ENCODE results near the gene TESMIN.

The TESMIN gene

DNA sequence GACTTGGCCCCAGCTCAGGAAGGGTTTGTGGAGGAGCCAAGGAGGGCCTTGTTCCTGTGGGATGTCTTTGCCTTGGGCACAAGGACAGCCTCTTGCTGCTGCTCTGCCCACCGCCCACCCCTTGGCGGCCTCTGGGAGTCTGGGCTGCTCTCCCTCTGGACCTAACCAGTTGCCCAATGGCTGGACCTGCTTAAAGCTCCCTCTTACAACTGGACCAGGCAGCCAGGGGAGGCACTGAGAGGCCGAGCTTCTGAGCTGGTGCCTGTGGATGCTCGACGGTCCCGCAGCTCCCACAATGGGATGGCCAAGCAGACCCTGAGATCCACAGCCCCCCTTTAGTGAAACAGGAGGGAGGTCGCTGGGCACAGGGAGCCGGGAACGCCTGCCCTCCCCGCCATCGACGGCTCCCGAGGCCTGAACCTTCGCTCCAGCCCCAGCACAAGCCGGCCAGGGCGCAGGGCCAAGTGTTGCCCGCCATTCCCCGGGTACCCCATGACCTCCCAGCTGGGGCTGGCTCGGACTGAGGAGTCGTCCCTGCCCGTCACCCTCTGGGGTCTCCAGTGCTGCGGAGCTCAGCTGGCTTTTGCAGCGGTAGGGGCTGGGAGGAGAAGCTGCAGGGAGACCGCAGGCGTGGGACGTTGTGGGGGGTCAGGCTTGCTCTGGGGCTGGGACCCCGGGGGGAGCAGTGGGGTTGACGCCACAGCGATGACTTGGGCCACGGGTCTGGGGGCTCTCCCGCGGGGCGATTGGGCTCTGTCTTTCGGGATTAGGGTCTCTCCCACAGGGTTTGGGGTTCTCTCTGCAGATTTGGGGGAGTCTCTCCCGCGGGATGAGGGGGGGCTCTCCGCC, 67.6 kb downstream of the TESMIN start:
- DNase-seq (ENCODE audit: low read depth) = no peak

DNA sequence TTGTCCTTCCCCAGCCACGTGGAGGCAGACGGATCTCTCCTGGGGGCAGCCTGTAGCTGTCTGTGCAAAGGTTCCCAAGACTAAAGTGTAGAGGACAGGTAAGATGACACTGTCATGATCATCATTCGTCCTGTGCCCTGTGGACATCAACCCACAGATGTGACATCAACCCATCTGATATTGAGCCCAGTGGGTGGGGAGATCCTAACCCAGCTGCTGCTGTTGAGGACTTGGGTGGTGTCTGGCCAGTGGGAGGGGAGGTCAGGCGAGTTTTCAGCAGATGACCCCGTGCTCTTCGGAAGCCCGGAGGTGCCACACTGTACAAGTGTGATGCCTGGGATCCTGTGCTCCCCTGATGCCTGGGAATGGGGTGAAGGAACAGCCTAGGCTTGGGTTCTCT, 68.2 kb downstream of the TESMIN start:
- no peak for DNase-seq (ENCODE audit: low read depth)

DNA sequence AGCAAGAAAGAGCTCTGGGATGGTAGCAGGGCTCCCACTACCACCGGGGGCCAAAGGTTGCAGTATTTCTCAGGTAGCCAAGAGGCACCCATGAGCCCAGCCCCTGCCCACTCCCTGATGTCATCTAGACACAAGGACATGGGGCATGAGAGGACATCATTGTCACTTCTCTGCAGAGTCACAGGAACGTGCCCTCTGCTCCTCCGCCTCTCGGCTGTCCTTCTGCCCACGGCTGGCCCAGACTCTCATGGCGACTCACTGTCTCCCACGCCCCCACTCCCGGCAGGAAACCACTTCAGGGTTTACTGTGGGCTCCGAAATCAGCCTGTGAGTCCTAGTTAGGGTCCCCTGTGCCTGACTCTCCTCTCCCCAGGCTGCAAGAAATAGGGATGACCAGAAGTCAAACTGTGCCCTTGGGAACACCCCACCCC, 68.8 kb downstream of the TESMIN start:
- DNase-seq (ENCODE audit: low read depth) = no peak

DNA sequence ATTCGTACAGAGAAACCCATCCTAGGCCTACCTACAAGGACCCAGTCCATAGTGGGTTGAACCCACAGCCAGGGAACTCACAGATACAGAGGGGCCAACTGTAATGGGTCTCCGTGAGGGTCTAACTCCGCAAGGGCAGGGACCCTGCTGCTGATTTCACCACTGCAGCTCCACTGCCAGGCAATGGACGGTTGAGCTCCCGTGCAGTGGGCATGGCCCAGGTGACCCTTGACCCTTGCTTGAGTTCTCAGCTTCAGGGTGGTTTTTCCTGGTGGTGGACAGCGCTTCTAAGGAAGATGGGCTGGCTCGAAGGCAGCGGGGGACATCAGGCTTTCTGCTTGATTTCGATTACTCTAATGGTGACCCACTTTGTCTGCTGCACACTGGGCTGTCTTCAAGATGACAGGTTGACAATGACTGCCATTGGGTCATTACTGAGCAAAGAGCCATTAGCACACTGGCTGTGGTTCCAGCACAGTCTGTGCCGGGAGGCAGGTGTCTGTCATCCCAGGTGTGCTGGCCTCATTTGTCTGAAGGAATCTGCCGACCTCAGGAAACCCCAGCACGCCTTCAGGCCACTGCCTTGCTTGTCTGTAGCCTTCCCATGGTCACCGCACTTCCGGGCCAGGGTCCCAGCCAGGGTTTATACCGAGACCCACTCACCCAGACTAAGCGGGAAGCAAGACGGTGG, 70.6 kb downstream of the TESMIN start:
- no peak for DNase-seq (ENCODE audit: low read depth)

DNA sequence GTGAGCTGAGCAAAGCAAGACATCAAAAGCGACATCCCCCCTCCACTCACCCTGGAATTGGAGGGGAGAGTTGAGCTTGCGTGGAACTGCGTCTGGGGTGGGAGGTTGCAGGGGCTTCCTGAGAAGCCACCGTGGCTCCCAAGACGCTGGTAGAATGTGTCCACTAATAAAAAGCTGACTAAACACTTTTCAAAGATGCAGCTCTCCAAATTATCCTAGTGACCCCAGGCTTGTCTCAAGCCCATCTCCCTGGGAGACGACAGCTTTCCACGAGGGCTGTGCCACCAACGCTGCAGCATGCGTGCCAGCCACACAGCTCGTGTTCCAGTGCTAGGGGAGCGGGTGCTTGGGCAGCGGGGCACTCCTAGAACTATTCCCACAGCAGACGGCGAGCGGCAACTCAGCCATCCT, 73.3 kb downstream of the TESMIN start:
- no peak for DNase-seq (ENCODE audit: low read depth)

DNA sequence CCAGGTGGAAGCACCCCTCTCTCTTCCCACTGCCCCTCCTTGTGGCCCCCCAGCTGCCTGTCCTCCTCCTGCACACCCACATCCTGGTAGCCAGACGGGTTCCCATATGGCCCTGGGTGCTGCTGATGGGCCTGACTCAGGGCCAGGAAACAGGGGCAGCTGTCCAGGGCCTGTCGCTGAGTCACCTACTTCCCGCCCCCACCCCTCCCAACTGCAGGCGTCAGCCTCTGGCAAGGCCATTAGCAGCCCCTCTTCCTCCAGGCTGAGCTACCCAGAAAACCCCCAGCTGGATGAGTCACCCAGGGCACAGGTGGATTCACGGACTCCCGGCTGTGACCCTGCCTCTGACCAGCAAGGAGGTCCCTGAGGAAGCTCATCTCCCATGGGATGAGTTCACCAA, 73.9 kb downstream of the TESMIN start:
- no peak for DNase-seq (ENCODE audit: low read depth)

DNA sequence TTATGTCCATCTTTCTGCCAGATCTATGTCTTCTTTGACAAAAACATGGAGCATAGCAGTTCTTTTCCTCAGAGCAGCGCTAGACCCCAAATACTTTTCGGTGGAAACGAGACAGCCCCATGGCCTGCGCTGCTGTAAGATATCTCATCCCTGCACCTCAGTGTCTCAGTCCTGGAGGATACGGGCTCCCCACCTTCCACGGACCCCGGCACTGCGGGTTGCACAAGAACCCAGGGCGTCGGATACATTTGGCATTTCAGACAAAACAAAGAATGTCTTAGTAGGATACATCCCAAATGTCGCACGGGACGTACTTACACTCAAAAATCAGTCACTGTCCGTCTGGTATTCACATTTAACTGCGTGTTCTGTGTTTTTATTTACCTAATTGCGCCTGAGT, 76.9 kb downstream of the TESMIN start:
- no peak for DNase-seq (ENCODE audit: low read depth)

DNA sequence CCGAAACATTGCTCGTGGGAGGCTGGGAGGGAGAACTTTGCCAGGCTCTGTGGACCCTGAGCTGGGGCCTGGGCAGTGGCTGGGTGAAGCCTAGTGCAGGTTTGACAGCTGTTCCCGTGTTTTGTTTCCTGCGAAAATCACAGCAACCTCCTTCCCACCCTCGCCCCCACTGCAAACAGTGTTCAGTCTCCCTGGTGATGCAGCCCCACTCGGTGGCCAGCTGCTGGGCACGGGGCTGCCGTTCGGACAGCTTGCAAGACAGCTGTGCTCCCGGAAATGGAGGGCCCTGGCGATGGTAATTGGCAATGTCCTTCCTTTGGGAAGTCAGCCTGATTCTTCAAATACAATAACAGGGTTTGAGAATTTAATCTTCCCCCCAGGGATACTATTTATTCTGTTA, 77.3 kb downstream of the TESMIN start:
- no peak for DNase-seq (ENCODE audit: low read depth)

DNA sequence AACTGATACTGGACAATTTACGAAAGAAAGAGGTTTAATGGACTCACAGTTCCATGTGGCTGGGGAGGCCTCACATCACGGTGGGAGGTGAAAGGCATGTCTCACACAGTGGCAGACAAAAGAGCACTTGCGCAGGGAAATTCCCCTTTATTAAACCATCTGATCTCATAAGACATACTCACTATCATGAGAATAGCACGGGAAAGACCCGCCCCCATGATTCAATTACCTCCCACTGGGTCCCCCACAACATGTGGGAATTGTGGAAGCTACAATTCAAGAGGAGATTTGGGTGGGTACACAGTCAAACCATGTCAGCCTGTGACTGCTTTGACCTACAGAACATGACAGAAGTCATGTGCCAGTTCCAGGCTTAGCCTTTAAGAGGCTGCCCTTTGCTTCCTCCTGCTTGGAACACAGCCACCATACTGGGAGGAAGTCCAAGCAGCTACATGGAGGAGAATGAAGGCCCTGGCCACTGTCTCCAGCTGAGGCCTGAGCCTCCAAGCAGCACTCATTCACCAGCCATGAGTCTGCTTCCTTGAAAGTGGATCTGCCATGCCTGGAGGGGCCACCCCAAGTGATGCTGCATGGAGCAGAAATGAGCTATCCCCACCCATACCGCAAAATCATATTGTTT, 77.9 kb downstream of the TESMIN start:
- no peak for DNase-seq (ENCODE audit: low read depth)

DNA sequence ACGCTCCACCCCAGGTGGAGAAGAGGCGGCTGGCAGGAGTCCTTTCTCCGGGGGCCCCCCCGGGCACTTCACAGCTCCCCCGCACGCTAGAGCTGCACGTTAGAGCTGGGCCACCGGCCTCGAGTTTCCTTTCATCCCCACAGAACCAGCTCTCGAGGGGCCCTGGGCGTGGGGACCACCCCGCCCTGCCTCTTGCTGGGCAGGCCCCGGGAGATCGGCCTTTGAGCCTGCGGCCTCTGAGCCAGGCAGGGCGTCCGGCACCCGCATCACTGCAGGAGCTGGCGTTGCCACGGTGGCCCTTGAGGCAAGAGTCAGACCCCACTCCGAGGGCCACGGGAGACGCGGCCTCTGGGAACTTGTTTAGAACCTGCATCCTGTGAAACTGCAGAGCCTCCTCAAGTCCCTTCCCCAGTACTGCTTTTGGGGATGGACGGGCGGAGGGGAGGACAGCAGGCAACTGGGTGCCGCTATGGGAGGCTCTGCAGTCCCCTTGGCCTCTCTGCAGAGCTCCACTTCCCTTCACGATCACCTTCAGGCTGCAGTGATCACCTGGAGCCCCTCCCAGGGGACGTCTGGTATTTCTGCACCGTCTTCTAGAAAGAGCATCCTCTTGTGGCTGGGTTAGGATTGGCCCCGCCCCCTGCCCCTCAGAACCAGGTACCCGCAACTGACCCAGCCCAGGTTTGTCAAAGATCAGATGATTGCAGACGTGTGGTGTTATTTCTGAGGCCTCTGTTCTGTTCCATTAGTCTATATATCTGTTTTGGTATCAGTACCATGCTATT, 80.9 kb downstream of the TESMIN start:
- DNase-seq (ENCODE audit: low read depth) = no peak

DNA sequence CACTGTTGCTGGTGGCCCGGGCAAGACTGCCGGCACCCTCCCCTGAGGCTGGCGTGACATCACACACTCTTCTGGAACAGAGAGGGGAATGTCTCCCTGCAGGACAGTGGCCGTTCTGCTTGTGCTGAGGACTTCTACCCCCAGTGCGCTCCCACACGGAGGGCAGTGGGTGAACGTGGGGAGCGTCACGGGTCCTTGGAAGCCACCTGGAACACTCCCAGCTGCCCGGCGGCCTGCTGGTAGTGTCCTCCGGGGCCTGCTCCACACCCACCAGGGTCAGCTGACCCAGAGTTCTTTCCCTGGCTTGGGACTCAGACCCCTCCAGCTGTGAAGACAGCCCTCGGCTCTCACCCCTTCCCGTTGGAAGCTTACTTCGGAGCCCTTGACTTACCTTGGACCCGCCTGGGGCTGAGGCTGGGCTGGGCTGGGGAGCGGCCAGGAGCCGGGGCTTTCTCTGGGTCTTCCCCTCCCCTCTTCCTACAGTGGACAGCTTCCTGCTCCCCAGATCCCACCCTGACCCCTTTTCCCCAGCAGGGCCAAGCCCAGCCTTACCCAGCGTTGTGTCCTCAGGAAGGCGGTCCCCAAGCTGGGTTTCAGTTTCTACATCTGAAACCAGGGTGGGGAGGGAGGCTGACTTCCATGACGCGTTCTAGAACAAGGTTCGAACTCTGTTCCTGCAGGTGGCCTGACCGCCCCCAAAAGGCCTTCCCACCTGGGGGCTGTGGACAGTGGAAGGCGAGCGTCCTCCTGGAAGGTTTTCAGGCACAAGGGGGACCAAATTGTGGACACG, 81.8 kb downstream of the TESMIN start:
- DNase-seq (ENCODE audit: low read depth) = no peak

DNA sequence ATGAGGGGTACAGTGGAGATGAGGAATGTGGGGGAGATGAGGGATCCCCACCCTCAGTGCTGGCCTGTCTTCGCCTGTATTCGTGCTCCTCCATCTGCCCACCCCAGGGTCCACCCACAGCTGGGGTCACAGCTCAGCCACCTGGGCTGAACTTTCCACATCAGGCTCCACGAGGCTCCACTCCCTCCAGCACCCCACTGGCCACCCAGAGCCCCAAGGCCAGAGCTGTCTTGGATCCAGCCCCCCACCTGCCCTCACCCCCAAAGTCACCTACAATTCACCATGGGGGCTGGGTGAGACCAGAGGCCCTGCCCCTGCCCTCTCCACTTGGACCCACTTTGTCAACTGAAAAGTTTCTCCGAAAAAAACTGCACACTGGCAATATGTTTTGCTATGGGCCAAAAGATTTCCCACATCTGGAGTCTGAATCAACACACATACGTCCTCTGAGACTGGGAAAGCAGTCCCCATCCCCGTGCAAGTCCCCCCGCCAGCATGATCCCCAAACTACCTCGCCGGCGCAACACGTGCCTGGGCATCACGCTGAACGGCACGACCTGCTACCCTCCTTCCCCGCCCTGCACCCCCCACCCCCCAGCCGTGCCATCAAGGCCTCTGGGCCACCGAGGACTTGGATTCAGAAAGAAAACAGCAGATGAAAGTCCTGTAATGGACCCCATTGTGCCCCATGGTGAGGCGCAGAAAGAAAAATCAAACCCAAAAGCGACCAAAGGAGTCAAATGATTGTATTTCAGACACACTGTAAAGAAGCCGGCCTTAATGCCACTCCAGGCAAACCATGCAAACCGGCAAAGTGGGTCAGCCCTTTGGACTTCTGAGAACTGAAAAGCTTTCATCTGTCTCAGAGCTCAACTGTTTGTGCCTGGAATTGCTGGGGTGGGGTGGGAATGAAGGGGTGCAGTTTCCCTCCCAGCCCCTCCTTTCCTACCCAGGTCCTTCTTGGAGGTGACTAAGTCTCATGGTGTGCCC, 83.5 kb downstream of the TESMIN start:
- no peak for DNase-seq (ENCODE audit: low read depth)

DNA sequence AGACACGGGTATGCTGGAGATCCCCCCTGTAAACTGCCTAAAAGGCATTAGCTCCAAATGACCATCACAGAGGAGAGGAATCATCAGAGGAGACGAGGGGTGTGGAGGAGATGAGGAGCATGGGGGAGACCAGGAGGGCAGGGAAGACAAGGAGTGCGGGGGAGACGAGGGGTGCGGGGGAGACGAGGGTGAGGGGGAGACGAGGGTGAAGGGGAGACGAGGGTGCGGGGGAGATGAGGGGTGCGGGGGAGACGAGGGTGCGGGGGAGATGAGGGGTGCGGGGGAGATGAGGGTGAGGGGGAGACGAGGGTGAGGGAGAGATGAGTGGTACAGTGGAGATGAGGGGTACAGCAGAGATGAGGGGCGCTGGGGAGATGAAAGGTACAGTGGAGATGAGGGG, 84.5 kb downstream of the TESMIN start:
- no peak for DNase-seq (ENCODE audit: low read depth)

DNA sequence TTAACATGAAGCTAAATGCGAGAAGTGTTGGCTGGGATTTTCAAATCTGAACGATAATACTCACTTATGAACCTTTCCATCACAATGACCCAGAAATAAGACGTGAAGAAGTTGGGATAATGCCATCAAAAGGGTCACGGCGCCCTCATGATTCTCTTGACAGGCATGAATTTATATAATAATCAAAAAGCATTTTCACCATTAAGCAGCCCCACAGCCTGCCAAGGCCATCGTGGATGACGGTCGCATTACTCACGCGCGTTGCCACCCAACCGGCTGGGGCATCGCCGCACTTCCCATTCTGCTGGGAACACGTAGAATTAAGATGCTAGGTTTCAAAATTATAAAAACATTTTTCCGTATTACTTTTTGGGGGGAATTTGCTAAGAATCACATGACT, 85.9 kb downstream of the TESMIN start:
- DNase-seq (ENCODE audit: low read depth) = no peak

DNA sequence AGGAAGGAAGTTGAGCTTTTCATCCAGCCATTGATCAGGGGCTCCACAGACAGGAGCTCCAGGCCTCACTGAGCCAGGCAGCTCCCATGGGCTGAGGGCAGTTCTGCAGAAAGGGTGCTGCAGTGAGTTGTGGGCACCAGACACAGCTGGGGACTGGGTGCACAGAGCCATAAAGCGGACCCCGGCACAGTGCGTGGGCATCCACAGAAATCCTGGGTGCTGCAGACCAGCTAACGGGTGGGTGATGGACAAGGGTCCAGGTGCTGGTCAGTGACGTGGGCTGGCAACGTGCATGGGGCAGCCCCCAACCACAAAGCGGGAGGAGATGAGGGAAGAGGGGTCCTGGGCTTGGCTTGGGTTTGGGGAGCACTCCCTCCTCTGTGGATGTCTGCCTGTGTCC, 86.4 kb downstream of the TESMIN start:
- no peak for DNase-seq (ENCODE audit: low read depth)

DNA sequence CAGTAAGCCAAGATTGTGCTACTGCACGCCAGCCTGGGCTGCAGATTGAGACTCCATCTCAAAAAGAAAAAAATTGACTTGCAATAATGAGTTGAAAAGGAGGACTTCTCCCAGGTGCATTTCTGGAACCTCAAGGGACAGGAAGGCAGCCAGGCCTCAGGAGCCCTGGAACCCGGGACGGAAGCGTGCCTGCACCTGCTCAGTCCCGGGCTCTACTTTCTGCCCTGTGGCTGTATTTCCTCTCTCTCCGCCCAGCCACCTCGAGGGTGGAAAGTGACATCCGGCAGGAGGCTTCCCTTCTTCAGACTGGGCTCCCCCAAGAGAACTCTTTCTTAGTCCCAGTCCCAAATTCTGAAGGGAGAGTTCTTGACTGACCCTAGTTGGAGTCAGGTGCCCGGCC, 87.2 kb downstream of the TESMIN start:
- no peak for DNase-seq (ENCODE audit: low read depth)

DNA sequence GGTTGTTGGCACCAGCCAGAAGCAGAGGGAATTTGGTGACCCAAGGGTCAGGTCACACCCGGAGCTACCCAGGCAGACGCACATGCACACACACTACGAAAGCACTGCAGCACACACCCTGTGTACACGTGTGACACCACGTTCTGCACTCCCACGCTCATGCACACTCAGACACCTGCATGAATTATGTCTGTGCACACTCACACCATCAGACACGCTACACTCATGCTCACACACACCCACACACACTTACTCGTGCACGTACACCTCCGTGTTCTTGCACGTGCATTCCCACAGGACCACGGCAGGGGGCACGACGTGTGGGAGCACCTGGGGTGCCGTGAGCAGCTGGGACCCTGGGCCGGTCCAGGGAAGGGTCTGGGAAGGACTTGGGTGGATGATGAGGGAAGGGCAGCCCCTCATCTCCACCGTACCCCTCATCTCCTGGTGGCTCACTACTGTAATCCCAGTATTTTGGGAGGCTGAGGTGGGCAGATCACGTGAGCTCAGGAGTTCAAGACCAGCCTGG, 87.8 kb downstream of the TESMIN start:
- DNase-seq (ENCODE audit: low read depth) = no peak

DNA sequence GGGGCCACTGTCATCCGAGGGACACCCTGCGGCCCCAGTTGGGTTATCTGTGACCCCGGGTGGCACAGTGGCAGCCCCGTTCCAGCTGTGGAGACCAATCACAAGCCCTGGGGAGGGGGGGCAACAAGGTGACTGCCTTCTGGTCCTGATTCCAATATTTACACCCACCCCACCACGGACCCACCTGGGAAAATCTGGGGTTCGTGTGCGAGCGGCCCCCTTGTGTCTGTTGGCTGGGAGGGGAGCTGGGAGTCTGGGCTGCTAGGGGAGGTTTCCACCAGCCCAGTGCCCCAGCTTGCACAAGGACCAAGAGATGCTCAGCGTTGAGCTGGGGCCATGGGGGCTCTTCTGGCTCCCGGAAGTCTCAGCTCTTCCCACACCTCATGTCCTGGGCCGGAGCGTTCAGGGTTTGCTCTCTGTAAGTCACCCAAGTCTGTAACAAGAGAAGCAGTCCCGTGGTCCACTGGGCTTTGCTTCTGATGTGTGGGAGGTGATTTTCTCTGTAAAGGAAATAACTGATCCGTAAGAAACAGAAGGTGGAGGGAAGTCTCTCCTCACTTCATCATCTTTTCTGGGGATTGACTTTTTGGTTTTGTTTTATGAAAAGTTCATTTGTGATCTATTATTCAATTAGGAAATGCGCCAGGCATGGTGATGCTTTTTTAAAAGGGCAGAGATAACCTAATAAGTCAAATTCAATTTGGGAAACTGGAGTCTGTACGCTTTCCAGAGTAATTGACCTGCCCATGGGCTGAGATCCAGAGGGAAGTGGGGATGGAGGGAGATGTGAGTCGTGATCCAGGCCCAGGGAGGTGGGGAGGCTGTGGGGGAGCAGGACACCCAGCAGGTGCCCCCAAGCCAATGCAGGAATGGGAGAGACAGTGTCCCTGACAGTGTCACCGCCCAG, 89.4 kb downstream of the TESMIN start:
- DNase-seq (ENCODE audit: low read depth) = no peak

DNA sequence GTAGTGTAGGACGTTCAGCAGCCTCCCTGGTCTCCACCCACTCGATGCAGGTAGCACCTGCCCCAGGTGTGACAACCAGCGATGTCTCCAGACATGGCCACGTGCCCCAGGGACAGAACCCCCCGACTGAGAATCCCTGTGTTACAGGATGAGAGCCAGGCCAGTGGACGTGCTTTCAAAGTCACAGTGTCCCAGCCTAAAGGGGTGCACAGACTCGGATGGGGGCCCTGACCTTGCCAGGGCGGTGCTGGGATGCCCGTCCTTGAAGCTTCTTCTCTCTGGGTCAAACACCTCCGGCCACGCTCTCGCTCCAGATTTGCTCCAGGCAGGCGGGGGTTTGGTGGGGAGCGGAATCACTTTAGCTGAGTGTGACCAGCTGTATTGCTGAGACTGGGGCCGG, 90.3 kb downstream of the TESMIN start:
- no peak for DNase-seq (ENCODE audit: low read depth)

Data from activated T-helper 9 cell treated with anti-CD3 and anti-CD28 coated beads, Interleukin-2, amount 50 U/mL, for 16 hours (primary cell).